Endodermal cell (in vitro differentiated cells): ENCODE results near the gene UBE2Q1. TPM values are rescaled to one million over a fixed set of nuclear protein-coding genes. Genes with fewer than 3 reads are reported as not detected.

Experiments
- DNase-seq: peaks from one replicate; pipeline ENCODE4 v3.0.0-alpha.2; 2017
- H3K27ac ChIP-seq: 2 replicates; pipeline ENCODE4 v1.5.1; 2013; ENCODE audit warnings: mild to moderate bottlenecking, low read depth, low read length, moderate library complexity
- H3K27me3 ChIP-seq: 2 replicates; pipeline ENCODE4 v1.6.1; 2013; ENCODE audit warnings: mild to moderate bottlenecking, low read length, moderate library complexity; ENCODE audit not compliant: insufficient read depth, control insufficient read depth, poor library complexity, severe bottlenecking
- H3K36me3 ChIP-seq: 2 replicates; pipeline ENCODE4 v1.7.0; 2013; ENCODE audit warnings: mild to moderate bottlenecking, low read length, moderate library complexity; ENCODE audit not compliant: control insufficient read depth, insufficient read depth
- H3K4me1 ChIP-seq: one replicate; pipeline ENCODE4 v1.7.0; 2013; ENCODE audit warnings: low read length; ENCODE audit not compliant: control insufficient read depth, insufficient read depth
- H3K4me3 ChIP-seq: 2 replicates; pipeline ENCODE4 v1.5.1; 2013; ENCODE audit warnings: mild to moderate bottlenecking, low read length, moderate library complexity
- H3K9ac ChIP-seq: 2 replicates; pipeline ENCODE4 v1.6.1; 2013; ENCODE audit warnings: mild to moderate bottlenecking, low read length, moderate library complexity; ENCODE audit not compliant: poor library complexity, severe bottlenecking; ENCODE audit errors: extremely low read depth
- H3K9me3 ChIP-seq: 2 replicates; pipeline ENCODE4 v1.6.1; 2013; ENCODE audit warnings: mild to moderate bottlenecking, low read length, moderate library complexity; ENCODE audit not compliant: control insufficient read depth
- H3K27ac Mint-ChIP-seq: 2 replicates; pipeline ENCODE4 v1.8.0; 2020; ENCODE audit warnings: mixed read lengths
- H3K27me3 Mint-ChIP-seq: 2 replicates; pipeline ENCODE4 v1.8.0; 2021; ENCODE audit warnings: mild to moderate bottlenecking, mixed read lengths; ENCODE audit not compliant: insufficient read depth
- H3K36me3 Mint-ChIP-seq: 2 replicates; pipeline ENCODE4 v1.8.0; 2020; ENCODE audit warnings: low read depth, mixed read lengths
- H3K4me1 Mint-ChIP-seq: 2 replicates; pipeline ENCODE4 v1.8.0; 2020; ENCODE audit warnings: mixed read lengths
- H3K4me3 Mint-ChIP-seq: 2 replicates; pipeline ENCODE4 v1.8.0; 2020; ENCODE audit warnings: mild to moderate bottlenecking, moderate library complexity, mixed read lengths
- H3K9me3 Mint-ChIP-seq: 2 replicates; pipeline ENCODE4 v1.8.0; 2020; ENCODE audit warnings: mild to moderate bottlenecking, mixed read lengths
- CTCF ChIP-seq: fragments of 200-600 bp; sonication (generic); conservative IDR thresholded peaks from 2 replicates; pipeline ENCODE4 v1.5.0; 2021; ENCODE audit warnings: antibody characterized with exemption, mild to moderate bottlenecking
- WGBS, 2 experiments: methylation state at CpG; one replicate each; pipeline versions ENCODE4 v1.1.5 to v1.1.7; 2013; ENCODE audit warnings: missing lambda C conversion rate in 2 of 2, mixed read lengths in 1 of 2; ENCODE audit not compliant: insufficient coverage in 1 of 2, insufficient read length in 1 of 2; 5-methylcytosine and 5-hydroxymethylcytosine counted together
- total RNA-seq, 2 donors: library from RNA; stranded (reverse); fragmentation: NEBNext Ultra II Directional in 1 of 2; extraction: Animal tissue kit (Norgen Biotek cat#: 25700) in 1 of 2; gene quantifications; 2 replicates in 1 of 2; 3 replicates in 1 of 2; pipeline ENCODE4 v1.2.1, GENCODE V29; 2021

The UBE2Q1 gene
- total RNA-seq, 2 donors from 2014 or later: 83.0 to 94.7 TPM

- H3K36me3 ChIP-seq: peaks cover 71% of the 10 kb centered on the region
- Mint-ChIP-seq H3K4me1 (peaks cover 19% of the 10 kb centered on the region), H3K36me3 (peaks cover 76% of the 10 kb centered on the region)
Observed at GRCh38 chr1:154551474-154551873, 7.0 kb downstream of the UBE2Q1 start.

GRCh38 chr1:154550657-154551056 lies 7.8 kb downstream of the UBE2Q1 start:
- 70 to 77% methylated on average over 4 to 6 of the region's 6 CpGs for WGBS, 2 experiments
- Histone ChIP-seq H3K4me3 (no peak overlapping the region), H3K9ac (no peak overlapping the region), H3K27me3 (no peaks in the 10 kb centered on the region), H3K4me1 (no peaks in the 10 kb centered on the region), H3K27ac (no peak overlapping the region), H3K36me3 (peaks cover 67% of the 10 kb centered on the region), H3K9me3 (no peaks in the 10 kb centered on the region)
- DNase-seq: no peak
- Mint-ChIP-seq H3K27ac (no peak overlapping the region), H3K27me3 (no peaks in the 10 kb centered on the region), H3K9me3 (no peaks in the 10 kb centered on the region), H3K4me3 (no peak overlapping the region), H3K4me1 (peaks cover 12% of the 10 kb centered on the region), H3K36me3 (peaks cover 68% of the 10 kb centered on the region)
- TF ChIP-seq CTCF: no peak

More at GRCh38 chr1:154551474-154551873, 7.0 kb downstream of the UBE2Q1 start:
- H3K27ac ChIP-seq: no peak overlapping the region
- H3K9me3 Mint-ChIP-seq: no peaks in the 10 kb centered on the region
- TF ChIP-seq CTCF: no peak
- no peak overlapping the region for H3K27ac Mint-ChIP-seq
- 95 to 97% methylated on average over 4 of the region's 4 CpGs for WGBS, 2 experiments
- no peaks in the 10 kb centered on the region for H3K27me3 Mint-ChIP-seq
- no peaks in the 10 kb centered on the region for H3K27me3 ChIP-seq
- H3K4me1 ChIP-seq: no peaks in the 10 kb centered on the region
- no peak overlapping the region for H3K4me3 Mint-ChIP-seq
- H3K9me3 ChIP-seq: no peaks in the 10 kb centered on the region
- H3K4me3 ChIP-seq: no peak overlapping the region
- no peak for DNase-seq
- H3K9ac ChIP-seq: no peak overlapping the region

GRCh38 chr1:154550070-154550469 lies 8.4 kb downstream of the UBE2Q1 start:
- Histone ChIP-seq H3K9me3 (no peaks in the 10 kb centered on the region), H3K4me3 (no peak overlapping the region), H3K36me3 (peaks cover 62% of the 10 kb centered on the region), H3K27ac (no peak overlapping the region), H3K9ac (no peak overlapping the region), H3K4me1 (no peaks in the 10 kb centered on the region), H3K27me3 (no peaks in the 10 kb centered on the region)
- Mint-ChIP-seq H3K27ac (no peak overlapping the region), H3K27me3 (no peaks in the 10 kb centered on the region), H3K36me3 (peaks cover 62% of the 10 kb centered on the region), H3K4me1 (peaks cover 11% of the 10 kb centered on the region), H3K4me3 (no peak overlapping the region), H3K9me3 (no peaks in the 10 kb centered on the region)
- DNase-seq: no peak
- no peak for TF ChIP-seq CTCF
- WGBS, 2 experiments: 92 to 98% methylated on average over 5 of the region's 5 CpGs
